ENCODE results near the gene OR52W1.
"Not testable (repeated sequence)": the region's sequence is repeated elsewhere in the genome, so short reads cannot be mapped to it uniquely, and the experiment has no call there.

The OR52W1 gene

GRCh38 chr11:6241316-6241715, 42.3 kb downstream of the OR52W1 start:
- in situ Hi-C loops (cut with HindIII; ENCODE audit: low sequenced_read_pairs): no loop called here
- H3K4me3 ChIP-seq (ENCODE audit: low read depth, low read length): no peak overlapping the region
- no peak for TF ChIP-seq CTCF (IDR thresholded peaks at IDR 0.05; ENCODE audit: low read depth, low read length)
- no peak for DNase-seq (ENCODE audit: low read depth, low spot score)

- TF ChIP-seq CTCF (IDR thresholded peaks at IDR 0.05; ENCODE audit: low read depth, low read length): no peak
- H3K4me3 ChIP-seq (ENCODE audit: low read depth, low read length): no peak overlapping the region
- DNase-seq (ENCODE audit: low read depth, low spot score): no peak
- in situ Hi-C loops (cut with HindIII; ENCODE audit: low sequenced_read_pairs): no loop called here
These were observed 46.5 kb downstream of the OR52W1 start for GRCh38 chr11:6245536-6245935.

- in situ Hi-C loops (cut with HindIII; ENCODE audit: low sequenced_read_pairs): no loop called here
- no peak for DNase-seq (ENCODE audit: low read depth, low spot score)
- no peak for TF ChIP-seq CTCF (IDR thresholded peaks at IDR 0.05; ENCODE audit: low read depth, low read length)
These were observed 49.2 kb downstream of the OR52W1 start for GRCh38 chr11:6248248-6248647.

GRCh38 chr11:6248897-6249296, 49.9 kb downstream of the OR52W1 start:
- in situ Hi-C loops (cut with HindIII; ENCODE audit: low sequenced_read_pairs); H3K4me3 ChIP-seq (ENCODE audit: low read depth, low read length); DNase-seq (ENCODE audit: low read depth, low spot score): not testable (repeated sequence)

More at GRCh38 chr11:6248248-6248647, 49.2 kb downstream of the OR52W1 start:
- H3K4me3 ChIP-seq (ENCODE audit: low read depth, low read length): no peak overlapping the region
